ENCODE measurements around the gene TENM4.

The TENM4 gene

GRCh38 chr11:79249295-79249993 lies 191.4 kb downstream of the TENM4 start:
- ATAC-seq (ENCODE audit: insufficient read depth, low read depth) (no peak), DNase-seq (no peak)
- no peak overlapping the region for H2AFZ ChIP-seq (ENCODE audit: low read depth, low read length)
- no peaks in the 10 kb centered on the region for H3K36me3 ChIP-seq (ENCODE audit: insufficient read depth, low read length)
- peaks cover 2% of the 10 kb centered on the region for H3K27me3 ChIP-seq (ENCODE audit: insufficient read depth, low read length, poor library complexity)
- no peak for TF ChIP-seq EZH2 (IDR thresholded peaks at IDR 0.05; ENCODE audit: borderline replicate concordance, low read depth, low read length, severe bottlenecking)
- no peak for TF ChIP-seq CTCF (IDR thresholded peaks at IDR 0.05; ENCODE audit: borderline replicate concordance, extremely low read depth, low read length, poor library complexity, severe bottlenecking)
- H3K4me2 ChIP-seq (ENCODE audit: insufficient read depth, low read length) = no peak overlapping the region
- H3K4me3 ChIP-seq (ENCODE audit: low read depth in 1 of 2, low read length in 2 of 2) = no peak overlapping the region
- H3K4me1 ChIP-seq (ENCODE audit: insufficient read depth, low read length) = no peaks in the 10 kb centered on the region
- no peaks in the 10 kb centered on the region for H3K79me2 ChIP-seq (ENCODE audit: insufficient read depth, low read length)
- no peaks in the 10 kb centered on the region for H4K20me1 ChIP-seq (ENCODE audit: insufficient read depth, low read length)
- H3K27ac ChIP-seq (ENCODE audit: low read length) = no peak overlapping the region
- H3K9me3 ChIP-seq (ENCODE audit: insufficient read depth, low read length, severe bottlenecking) = no peaks in the 10 kb centered on the region
- no peak overlapping the region for H3K9ac ChIP-seq (ENCODE audit: low read depth, low read length)

- Histone ChIP-seq H2AFZ (ENCODE audit: low read depth, low read length) (no peak overlapping the region), H3K9me3 (ENCODE audit: insufficient read depth, low read length, severe bottlenecking) (no peaks in the 10 kb centered on the region), H3K4me2 (ENCODE audit: insufficient read depth, low read length) (no peak overlapping the region), H3K27me3 (ENCODE audit: insufficient read depth, low read length, poor library complexity) (no peaks in the 10 kb centered on the region), H4K20me1 (ENCODE audit: insufficient read depth, low read length) (no peaks in the 10 kb centered on the region), H3K9ac (ENCODE audit: low read depth, low read length) (no peak overlapping the region), H3K4me3 (ENCODE audit: low read depth in 1 of 2, low read length in 2 of 2) (no peak overlapping the region), H3K36me3 (ENCODE audit: insufficient read depth, low read length) (no peaks in the 10 kb centered on the region), H3K79me2 (ENCODE audit: insufficient read depth, low read length) (no peaks in the 10 kb centered on the region), H3K4me1 (ENCODE audit: insufficient read depth, low read length) (no peaks in the 10 kb centered on the region), H3K27ac (ENCODE audit: low read length) (no peak overlapping the region)
- DNase-seq (no peak), ATAC-seq (ENCODE audit: insufficient read depth, low read depth) (no peak)
- no peak for TF ChIP-seq EZH2 (IDR thresholded peaks at IDR 0.05; ENCODE audit: borderline replicate concordance, low read depth, low read length, severe bottlenecking)
- TF ChIP-seq CTCF (IDR thresholded peaks at IDR 0.05; ENCODE audit: borderline replicate concordance, extremely low read depth, low read length, poor library complexity, severe bottlenecking) = no peak
Observed at GRCh38 chr11:79244798-79245197, 196.0 kb downstream of the TENM4 start.

GRCh38 chr11:79244241-79244772 lies 196.5 kb downstream of the TENM4 start:
- Histone ChIP-seq H3K9me3 (ENCODE audit: insufficient read depth, low read length, severe bottlenecking) (no peaks in the 10 kb centered on the region), H2AFZ (ENCODE audit: low read depth, low read length) (no peak overlapping the region), H3K27me3 (ENCODE audit: insufficient read depth, low read length, poor library complexity) (no peaks in the 10 kb centered on the region), H3K79me2 (ENCODE audit: insufficient read depth, low read length) (no peaks in the 10 kb centered on the region), H3K4me3 (ENCODE audit: low read depth in 1 of 2, low read length in 2 of 2) (no peak overlapping the region), H4K20me1 (ENCODE audit: insufficient read depth, low read length) (no peaks in the 10 kb centered on the region), H3K4me2 (ENCODE audit: insufficient read depth, low read length) (no peak overlapping the region), H3K9ac (ENCODE audit: low read depth, low read length) (no peak overlapping the region), H3K27ac (ENCODE audit: low read length) (no peak overlapping the region), H3K4me1 (ENCODE audit: insufficient read depth, low read length) (no peaks in the 10 kb centered on the region), H3K36me3 (ENCODE audit: insufficient read depth, low read length) (no peaks in the 10 kb centered on the region)
- DNase-seq (no peak), ATAC-seq (ENCODE audit: insufficient read depth, low read depth) (no peak)
- TF ChIP-seq EZH2 (IDR thresholded peaks at IDR 0.05; ENCODE audit: borderline replicate concordance, low read depth, low read length, severe bottlenecking) (no peak), CTCF (IDR thresholded peaks at IDR 0.05; ENCODE audit: borderline replicate concordance, extremely low read depth, low read length, poor library complexity, severe bottlenecking) (no peak)

All from DND-41 (cell line).